Epithelial cell of proximal tubule (primary cell): ENCODE data around the gene UCHL3. TPM values are rescaled to one million over a fixed set of nuclear protein-coding genes. Genes with fewer than 3 reads are reported as not detected.

Experiments
- DNase-seq: peaks from one replicate; pipeline ENCODE4 v3.0.0-alpha.2; 2011; ENCODE audit warnings: low read depth
- H3K4me3 ChIP-seq: 2 replicates; pipeline ENCODE4 v1.5.1; 2011; ENCODE audit warnings: low read depth, mild to moderate bottlenecking, low read length
- CTCF ChIP-seq: conservative IDR thresholded peaks from 2 replicates; pipeline ENCODE4 v1.5.1; 2012; ENCODE audit warnings: low read depth, mild to moderate bottlenecking, low read length
- total RNA-seq: library from RNA; depleted of rRNA; stranded (reverse); fragments of >200 nt; gene quantifications from 2 replicates; pipeline ENCODE4 v1.2.3, GENCODE V29; 2015

UCHL3 gene
- total RNA-seq, 1 donor from 2014 or later: 84.0 TPM

GRCh38 chr13:75603038-75603437 is 53.4 kb downstream of the UCHL3 start:
- H3K4me3 ChIP-seq: no peak overlapping the region
- no peak for TF ChIP-seq CTCF
- DNase-seq: no peak

DNA sequence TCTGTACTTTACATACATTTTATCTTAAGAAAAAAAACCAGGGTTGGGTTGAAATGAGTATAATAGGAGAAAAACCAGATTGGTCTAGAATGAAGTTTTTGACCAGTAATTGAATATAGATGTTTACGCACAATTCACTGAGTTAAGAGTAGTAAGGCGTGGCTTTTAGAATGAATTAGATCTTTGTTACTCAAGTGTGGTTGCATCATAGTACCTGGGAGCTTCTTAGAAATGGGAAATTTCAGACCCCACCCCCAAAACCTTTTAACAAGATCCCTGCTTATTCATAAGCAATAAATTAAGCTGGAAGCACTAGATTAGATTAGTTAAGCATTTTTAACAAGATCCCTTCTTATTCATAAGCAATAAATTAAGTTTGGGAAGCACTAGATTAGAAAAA is 57.9 kb downstream of the UCHL3 start:
- H3K4me3 ChIP-seq: no peak overlapping the region
- no peak for DNase-seq
- no peak for TF ChIP-seq CTCF

GRCh38 chr13:75610466-75610865 is 60.9 kb downstream of the UCHL3 start:
- no peak for DNase-seq
- no peak overlapping the region for H3K4me3 ChIP-seq
- TF ChIP-seq CTCF: no peak

- H3K4me3 ChIP-seq: no peak overlapping the region
- TF ChIP-seq CTCF: no peak
- no peak for DNase-seq
Measured at GRCh38 chr13:75612354-75612753, 62.8 kb downstream of the UCHL3 start.

DNA sequence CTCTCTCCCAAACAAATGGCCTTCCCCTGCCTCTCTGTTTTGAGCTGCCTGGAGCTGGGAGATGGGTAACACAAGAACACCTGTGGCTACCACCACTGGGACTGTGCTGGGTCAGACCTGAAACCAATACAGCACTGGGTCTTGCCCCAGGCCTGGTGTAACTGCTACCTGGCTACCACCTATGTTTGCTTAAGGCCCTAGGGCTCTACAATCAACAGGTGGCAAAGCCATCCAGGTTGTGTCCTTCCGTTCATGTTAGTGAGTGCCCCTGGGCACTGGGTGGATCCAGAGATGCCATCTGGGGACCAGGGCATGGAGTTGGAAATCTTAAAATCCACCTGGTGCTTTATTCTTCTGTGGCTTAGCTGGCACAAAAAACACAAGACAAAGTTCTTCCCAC is 67.6 kb downstream of the UCHL3 start:
- no peak overlapping the region for H3K4me3 ChIP-seq
- no peak for DNase-seq
- TF ChIP-seq CTCF: no peak

- no peak for TF ChIP-seq CTCF
- DNase-seq: no peak
- H3K4me3 ChIP-seq: no peak overlapping the region
Measured at GRCh38 chr13:75618308-75618707, 68.7 kb downstream of the UCHL3 start.

GRCh38 chr13:75620020-75620419 is 70.4 kb downstream of the UCHL3 start:
- TF ChIP-seq CTCF: no peak
- H3K4me3 ChIP-seq: no peak overlapping the region
- no peak for DNase-seq
